PC-3 (cell line): ENCODE data around the gene HGS.

ENCODE experiments used
- CTCF ChIP-seq: fragments of 300-600 bp; sonication (generic); conservative IDR thresholded peaks from 2 replicates; pipeline ENCODE4 v1.5.1; 2017; ENCODE audit warnings: antibody characterized with exemption, low read depth, mild to moderate bottlenecking, low read length
- EZH2phosphoT487 ChIP-seq: fragments of 300-600 bp; sonication (generic); IDR thresholded peaks from 2 replicates; pipeline ENCODE4 v1.6.1; 2018; ENCODE audit warnings: mild to moderate bottlenecking, antibody characterized with exemption, low read length, borderline replicate concordance

- TF ChIP-seq CTCF, result peak; percentile 93
- no peak for TF ChIP-seq EZH2phosphoT487
These were observed 49.9 kb downstream of the HGS start for GRCh38 chr17:81733507-81734404.
